Lung (tissue), 12 donors: ENCODE data around the gene IL21R. TPM values are rescaled to one million over a fixed set of nuclear protein-coding genes. Genes with fewer than 3 reads are reported as not detected.

Source experiments
- ATAC-seq: fragments of 200-7000 bp; cut with Tn5 transposase; one replicate; pipeline ENCODE4 v1.9.1; 2020; ENCODE audit warnings: moderate number of reproducible peaks; ENCODE audit not compliant: insufficient read depth, low FRiP score
- DNase-seq, 3 donors: peaks; one replicate each; pipeline ENCODE4 v3.0.0-alpha.2; 2013 to 2017
- H3K27ac ChIP-seq, 2 donors: one replicate each; pipeline ENCODE4 v1.5.1; 2013; ENCODE audit warnings: mild to moderate bottlenecking in 2 of 2, moderate library complexity in 2 of 2, control low read depth in 1 of 2, inconsistent platforms in 1 of 2, low read depth in 1 of 2, low read length in 1 of 2
- H3K27me3 ChIP-seq, 3 donors: one replicate each; pipeline ENCODE4 v1.5.1; 2013; ENCODE audit warnings: low read length in 2 of 3; ENCODE audit not compliant: control insufficient read depth in 3 of 3, insufficient read depth in 3 of 3
- H3K36me3 ChIP-seq, 4 donors: one replicate each; pipeline ENCODE4 v1.5.1; 2013; ENCODE audit warnings: low read length in 4 of 4, mild to moderate bottlenecking in 1 of 4, moderate library complexity in 1 of 4; ENCODE audit not compliant: control insufficient read depth in 4 of 4, insufficient read depth in 4 of 4
- H3K4me1 ChIP-seq, 5 donors: one replicate each; pipeline ENCODE4 v1.5.1; 2013; ENCODE audit warnings: low read length in 5 of 5, mild to moderate bottlenecking in 2 of 5, moderate library complexity in 1 of 5; ENCODE audit not compliant: control insufficient read depth in 5 of 5, insufficient read depth in 5 of 5
- H3K4me3 ChIP-seq: one replicate; pipeline ENCODE4 v1.5.1; 2013; ENCODE audit warnings: mild to moderate bottlenecking, control low read depth, moderate library complexity
- H3K9ac ChIP-seq, 2 donors: one replicate each; pipeline ENCODE4 v1.5.1; 2013; ENCODE audit warnings: low read length in 2 of 2, control low read depth in 1 of 2; ENCODE audit not compliant: insufficient read depth in 1 of 2
- H3K9me3 ChIP-seq, 4 donors: one replicate each; pipeline ENCODE4 v1.5.1; 2013; ENCODE audit warnings: low read length in 3 of 4, mild to moderate bottlenecking in 1 of 4, moderate library complexity in 1 of 4; ENCODE audit not compliant: control insufficient read depth in 4 of 4, insufficient read depth in 3 of 4
- CTCF ChIP-seq: IDR thresholded peaks from 2 replicates; pipeline ENCODE4 v1.5.1; 2012; ENCODE audit warnings: mild to moderate bottlenecking; ENCODE audit errors: control extremely low read depth, extremely low read depth
- WGBS, 2 donors: extraction: QIAGEN DNeasy Blood & Tissue Kit; methylation state at CpG; one replicate each; pipeline ENCODE4 v1.1.7; 2013; 5-methylcytosine and 5-hydroxymethylcytosine counted together
- polyA plus RNA-seq, 2 donors: library from polyadenylated mRNA; stranded (reverse); fragments of 200-250 nt; gene quantifications; one replicate each; pipeline ENCODE4 v1.2.1, GENCODE V29; 2013
- total RNA-seq, 2 donors: library from RNA; depleted of rRNA in 1 of 2; stranded (reverse); fragments of >200 nt in 1 of 2; gene quantifications; one replicate each; pipeline ENCODE4 v1.2.1, GENCODE V29; 2014 to 2021
- donor health status: control.
- donor health status: control.
- donor health status: Bipolar disorder and iron deficiency.
- donor health status: healthy.
- donor health status: DM: yes; HTN: yes; CAD: no.

IL21R gene
- total and polyA plus RNA-seq, 4 donors, result 1.0 to 6.3 (median 4.0) TPM

- H3K9me3 ChIP-seq, result no peaks in the 10 kb centered on the region
- no peak for ATAC-seq
- no peak overlapping the region for H3K4me3 ChIP-seq
- WGBS, 2 donors, result 91 to 95% methylated on average over 19 of the region's 19 CpGs
- no peak for TF ChIP-seq CTCF
- H3K27ac ChIP-seq, result peak overlapping the region in 1 of 2 donors; percentile 11
- no peak for DNase-seq
- H3K4me1 ChIP-seq, result peaks cover 0 to 4% (median 0%) of the 10 kb centered on the region in 5 donors
- H3K36me3 ChIP-seq, result peaks cover 49 to 72% (median 59%) of the 10 kb centered on the region in 4 donors
- no peak overlapping the region for H3K9ac ChIP-seq
- H3K27me3 ChIP-seq, result no peaks in the 10 kb centered on the region
These were observed 69.7 kb downstream of the IL21R start for GRCh38 chr16:27471661-27472060.

- no peak for DNase-seq
- peaks cover 42 to 70% (median 58%) of the 10 kb centered on the region in 4 donors for H3K36me3 ChIP-seq
These were observed 70.4 kb downstream of the IL21R start for GRCh38 chr16:27472091-27473020.

GRCh38 chr16:27473101-27473900, 71.3 kb downstream of the IL21R start:
- Histone ChIP-seq H3K9me3 (no peaks in the 10 kb centered on the region), H3K27me3 (no peaks in the 10 kb centered on the region), H3K27ac (peak overlapping the region in 1 of 2 donors; percentile 1), H3K36me3 (peaks cover 41 to 75% (median 56%) of the 10 kb centered on the region in 4 donors), H3K4me1 (peaks cover 0 to 4% (median 0%) of the 10 kb centered on the region in 5 donors), H3K9ac (no peak overlapping the region), H3K4me3 (no peak overlapping the region)
- DNase-seq, result no peak
- WGBS, 2 donors, result 98% methylated on average over 9 of the region's 9 CpGs
- ATAC-seq, result no peak
- TF ChIP-seq CTCF, result no peak

More at GRCh38 chr16:27472091-27473020, 70.4 kb downstream of the IL21R start:
- no peak for TF ChIP-seq CTCF
- Histone ChIP-seq H3K27me3 (no peaks in the 10 kb centered on the region), H3K4me3 (no peak overlapping the region), H3K4me1 (peaks cover 0 to 4% (median 0%) of the 10 kb centered on the region in 5 donors), H3K9me3 (no peaks in the 10 kb centered on the region), H3K27ac (no peak overlapping the region), H3K9ac (no peak overlapping the region)
- WGBS, 2 donors, result 97 to 98% methylated on average over 15 of the region's 15 CpGs
- no peak for ATAC-seq
